Measurements from ENCODE around the gene ZCCHC14.

The ZCCHC14 gene

DNA sequence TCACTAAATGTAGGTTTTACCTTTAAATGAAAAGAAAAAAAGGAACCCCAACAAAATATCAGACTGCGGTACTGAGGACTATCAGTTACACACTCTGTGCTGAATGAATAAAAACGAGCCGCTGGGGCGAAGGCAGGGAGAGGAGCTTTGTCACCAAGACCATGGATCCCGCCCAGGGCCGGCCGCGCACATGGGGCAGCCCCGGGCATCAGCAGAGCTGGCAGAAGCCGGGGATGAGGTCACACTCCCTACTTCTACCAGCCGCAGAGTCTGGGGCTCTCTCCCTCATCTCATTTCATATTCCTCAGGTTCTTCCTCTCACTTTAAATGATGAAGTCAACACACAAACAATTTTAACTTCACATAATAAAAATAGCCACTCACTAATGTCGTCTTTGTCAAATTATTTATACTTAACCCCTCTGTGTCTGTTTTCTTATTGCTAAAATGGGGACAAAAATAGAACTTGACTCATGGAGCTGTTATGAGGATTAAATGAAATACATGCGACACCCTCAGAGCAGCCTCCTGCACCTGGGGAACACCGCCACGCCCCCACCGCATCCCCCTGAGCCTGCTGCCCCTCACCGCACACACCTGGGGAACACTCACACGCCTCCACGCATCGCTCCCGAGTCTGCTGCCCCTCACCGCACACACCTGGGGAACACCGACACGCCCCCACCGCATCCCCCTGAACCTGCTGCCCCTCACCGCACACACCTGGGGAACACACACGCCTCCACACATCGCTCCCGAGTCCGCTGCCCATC is 15.4 kb downstream of the ZCCHC14 start:
- DNase-seq (ENCODE audit: low spot score) = peak; percentile 69

DNA sequence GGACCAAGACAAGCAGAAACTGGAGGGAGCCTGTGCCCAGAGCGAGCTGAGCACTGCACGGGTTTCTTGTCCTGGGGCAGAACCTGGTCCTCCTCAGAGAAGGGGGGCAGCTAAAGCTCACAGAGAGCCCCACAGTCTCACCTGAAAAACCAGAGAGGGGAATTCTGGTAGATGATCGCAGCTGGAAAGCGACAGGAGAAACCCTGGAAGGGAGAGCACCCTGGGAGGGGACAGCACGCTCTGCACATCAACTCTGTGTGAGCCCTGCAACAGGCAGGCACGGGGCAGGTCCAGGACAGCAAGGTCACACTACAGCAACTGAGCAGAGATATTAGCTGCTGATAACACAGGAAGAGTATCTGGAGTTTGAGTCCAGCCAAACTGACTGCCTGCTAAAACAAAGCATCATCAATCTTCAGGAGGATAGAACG is 18.2 kb downstream of the ZCCHC14 start:
- no peak for DNase-seq (ENCODE audit: low spot score)

DNA sequence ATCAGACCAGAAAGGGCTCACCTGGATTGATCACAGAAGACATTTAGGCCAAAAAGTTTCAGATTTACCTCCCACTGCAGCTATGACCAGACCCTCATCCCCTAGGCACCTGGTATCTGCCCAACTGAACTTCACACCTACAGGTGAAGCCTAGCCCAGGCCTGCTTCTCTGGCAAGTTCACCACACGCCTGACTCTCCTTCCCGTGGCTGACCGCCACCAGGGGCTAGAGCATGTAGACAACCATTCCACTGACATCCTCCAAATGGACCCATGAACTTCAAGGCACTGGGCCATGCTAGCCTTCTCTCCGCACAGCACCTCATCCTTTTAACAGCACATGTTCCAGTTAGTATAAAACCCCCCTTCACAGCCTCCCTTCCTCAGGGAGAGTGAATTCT is 18.8 kb downstream of the ZCCHC14 start:
- no peak for DNase-seq (ENCODE audit: low spot score)

DNA sequence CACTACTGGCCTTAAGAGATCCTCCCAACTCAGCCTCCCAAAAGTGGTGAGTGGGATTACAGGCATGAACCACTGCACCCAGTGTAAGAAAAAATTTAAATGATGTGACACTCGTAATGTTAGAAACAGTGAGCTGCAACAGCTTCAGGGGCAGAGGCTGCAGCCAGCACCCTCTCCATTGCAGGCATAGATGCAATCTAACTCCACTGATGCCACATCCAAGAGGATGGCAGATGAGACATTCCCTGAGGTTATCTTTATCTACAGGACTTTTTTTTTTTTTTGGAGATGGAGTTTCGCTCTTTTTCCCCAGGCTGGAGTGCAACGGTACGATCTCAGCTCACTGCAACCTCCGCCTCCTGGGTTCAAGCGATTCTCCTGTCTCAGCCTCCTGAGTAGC is 19.9 kb downstream of the ZCCHC14 start:
- no peak for DNase-seq (ENCODE audit: low spot score)

DNA sequence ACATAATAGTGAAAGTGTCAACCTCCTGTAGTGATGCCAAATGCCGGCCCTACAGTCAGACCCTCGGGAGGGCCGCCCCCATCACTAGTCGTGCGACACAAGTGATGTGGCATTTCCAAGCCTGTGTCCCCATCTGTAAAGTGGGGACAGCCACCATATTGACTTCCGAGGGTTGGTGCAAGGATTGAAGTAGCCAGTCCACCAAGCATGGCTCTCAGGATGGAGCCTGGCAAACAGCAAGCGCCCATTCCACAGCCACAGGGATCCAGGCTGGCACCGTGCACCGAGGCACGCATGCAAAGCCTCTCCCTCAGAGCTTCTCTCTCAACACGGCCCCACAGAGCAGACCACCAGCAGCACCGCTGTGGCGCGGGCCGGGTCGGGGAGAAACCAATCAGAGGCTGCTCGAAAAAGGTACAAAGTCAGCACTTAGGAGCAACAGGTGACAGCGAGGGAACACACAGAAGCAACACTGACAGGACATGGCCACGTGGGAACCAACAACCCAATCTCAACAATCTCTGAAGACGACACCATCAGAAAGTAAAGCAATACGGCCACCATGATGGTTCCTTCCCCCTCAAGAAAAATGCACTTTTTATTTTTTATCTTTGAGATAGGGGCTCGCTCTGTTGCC is 20.6 kb downstream of the ZCCHC14 start:
- no peak for DNase-seq (ENCODE audit: low spot score)

DNA sequence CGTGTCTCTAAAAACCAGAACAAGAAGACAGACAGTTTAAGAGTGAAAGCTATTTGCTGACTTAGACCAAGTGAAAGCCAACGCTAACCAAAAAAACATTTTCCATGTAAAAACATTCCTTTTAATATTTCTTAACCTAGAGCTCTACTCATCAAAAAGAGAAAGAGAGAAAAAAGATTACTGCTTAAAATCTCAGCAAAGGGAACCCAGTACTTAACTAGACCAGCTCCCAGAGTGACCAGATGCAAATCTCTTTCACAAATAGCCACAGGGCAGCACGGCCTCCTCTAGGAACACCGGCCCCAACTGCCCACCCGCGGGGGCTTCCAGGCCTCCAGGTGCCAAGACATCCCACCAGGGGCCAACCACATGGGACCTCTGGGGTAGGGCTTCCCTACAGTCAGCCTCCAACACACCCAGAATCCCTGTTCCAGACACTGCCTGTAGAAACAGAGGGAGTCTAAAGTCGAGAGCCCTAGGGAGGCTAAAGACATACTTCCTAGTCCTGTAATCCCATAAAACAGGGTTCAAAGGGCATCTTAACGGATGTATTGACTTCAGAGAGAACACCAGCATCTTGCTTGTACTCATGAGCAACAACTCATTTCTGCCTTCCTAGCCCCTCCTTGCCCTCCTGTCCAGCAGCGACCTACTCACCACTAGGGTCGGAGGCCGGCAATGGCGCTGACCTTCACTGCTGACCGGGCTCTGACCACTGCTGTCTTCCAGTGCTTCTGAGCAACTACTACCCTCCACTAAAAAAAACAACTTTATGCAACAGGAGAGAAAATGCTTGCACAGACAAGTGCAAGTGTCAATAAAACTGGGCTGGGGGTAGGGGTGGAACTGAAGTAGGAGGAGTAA is 21.3 kb downstream of the ZCCHC14 start:
- DNase-seq (ENCODE audit: low spot score) = no peak

DNA sequence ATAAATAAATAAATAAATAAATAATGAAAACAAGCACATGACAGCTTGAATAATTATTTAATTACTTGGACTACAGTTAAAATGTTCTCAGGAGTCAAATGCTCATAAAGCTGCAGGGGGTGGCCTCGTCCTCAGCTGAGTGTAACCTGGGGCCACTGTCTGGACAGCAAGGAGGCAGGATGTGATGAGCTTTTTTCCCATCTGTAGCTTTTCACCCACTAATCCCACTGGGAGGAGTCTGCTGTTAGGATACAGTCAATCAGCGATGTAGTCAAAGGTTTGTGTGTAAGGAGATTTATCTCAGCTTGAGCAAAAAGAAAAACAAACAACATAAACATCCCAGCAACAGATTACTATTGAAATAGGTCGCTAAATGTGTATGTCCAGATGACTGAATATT is 22.5 kb downstream of the ZCCHC14 start:
- DNase-seq (ENCODE audit: low spot score) = no peak

DNA sequence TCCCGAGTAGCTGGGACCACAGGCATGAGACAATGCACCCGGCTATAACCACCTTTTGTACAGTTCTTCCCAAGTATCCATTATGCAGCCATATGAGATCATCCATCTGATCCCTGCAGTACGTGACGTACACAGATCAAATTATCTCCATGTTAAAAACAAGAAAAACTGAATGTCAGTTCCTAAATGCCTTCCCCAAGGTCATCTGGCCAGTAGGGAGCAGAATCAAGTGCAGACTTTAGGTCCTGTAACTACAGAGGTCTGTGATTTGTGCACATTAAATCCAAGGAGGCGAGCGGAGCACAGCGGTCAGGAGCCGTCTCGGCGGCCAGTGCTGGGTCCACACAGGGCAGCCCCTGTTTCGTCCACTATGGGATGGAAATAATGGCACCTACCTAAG is 23.7 kb downstream of the ZCCHC14 start:
- no peak for DNase-seq (ENCODE audit: low spot score)

DNA sequence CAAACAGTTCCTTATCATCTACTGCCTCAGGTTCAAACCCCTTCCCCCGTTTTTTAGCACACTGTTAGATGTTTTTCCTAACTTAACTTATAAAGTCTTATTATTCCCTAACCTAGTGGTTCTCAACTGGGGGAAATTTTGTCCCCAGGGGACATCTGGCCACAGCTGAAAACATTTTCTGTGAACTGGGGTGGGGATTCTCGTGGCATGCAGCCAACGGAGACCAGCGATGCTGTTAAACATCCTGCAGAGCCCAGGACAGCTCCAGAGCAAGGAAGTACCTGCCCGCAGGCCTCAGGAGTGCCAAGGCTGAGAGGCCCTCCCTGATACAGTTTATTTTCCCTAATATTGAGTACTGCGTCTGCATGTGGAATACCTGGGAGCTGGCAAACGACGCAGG is 24.3 kb downstream of the ZCCHC14 start:
- DNase-seq (ENCODE audit: low spot score) = no peak

DNA sequence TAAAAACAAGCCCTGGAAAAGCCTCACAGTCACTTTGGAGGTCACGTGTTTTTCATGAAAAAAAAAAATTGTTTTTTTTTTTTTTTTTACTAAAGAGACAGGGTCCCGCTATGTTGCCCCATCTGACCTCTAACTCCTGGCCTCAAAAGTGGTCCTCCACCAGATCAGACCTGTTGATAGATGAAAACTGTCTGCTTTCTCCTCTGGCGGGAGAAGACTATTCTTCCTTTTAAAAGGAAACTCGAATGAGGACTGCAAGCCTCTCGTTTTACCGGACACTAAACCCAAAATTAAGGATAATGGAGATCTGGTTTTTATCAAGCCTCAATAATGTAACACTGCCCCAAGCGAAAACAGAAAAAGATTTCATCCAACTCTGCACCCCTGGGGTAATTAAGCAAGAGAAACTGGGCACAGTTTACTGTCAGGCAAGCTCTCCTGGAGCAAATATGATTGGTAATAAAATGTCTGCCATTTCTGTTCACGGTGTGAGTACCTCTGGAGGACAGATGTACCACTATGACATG is 25.8 kb downstream of the ZCCHC14 start:
- DNase-seq (ENCODE audit: low spot score) = no peak

DNA sequence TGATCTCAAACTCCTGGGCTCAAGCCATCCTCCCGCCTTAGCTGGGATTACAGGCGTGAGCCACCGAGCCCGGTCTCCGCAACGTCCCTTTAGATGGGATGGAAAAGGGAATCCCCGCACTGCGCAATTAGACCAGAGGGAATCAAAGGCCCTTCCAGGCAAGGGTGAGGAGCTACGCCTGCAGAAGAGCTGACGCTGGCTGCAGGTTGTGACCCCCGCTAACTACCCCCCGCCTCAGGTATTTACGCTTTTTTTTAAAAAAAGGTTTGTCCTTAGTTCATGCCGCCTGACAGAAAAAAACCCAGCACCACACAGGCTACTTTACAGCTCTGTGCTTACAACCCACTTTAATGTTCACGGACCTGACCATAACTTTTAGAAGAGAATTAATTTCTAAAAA is 26.9 kb downstream of the ZCCHC14 start:
- no peak for DNase-seq (ENCODE audit: low spot score)

DNA sequence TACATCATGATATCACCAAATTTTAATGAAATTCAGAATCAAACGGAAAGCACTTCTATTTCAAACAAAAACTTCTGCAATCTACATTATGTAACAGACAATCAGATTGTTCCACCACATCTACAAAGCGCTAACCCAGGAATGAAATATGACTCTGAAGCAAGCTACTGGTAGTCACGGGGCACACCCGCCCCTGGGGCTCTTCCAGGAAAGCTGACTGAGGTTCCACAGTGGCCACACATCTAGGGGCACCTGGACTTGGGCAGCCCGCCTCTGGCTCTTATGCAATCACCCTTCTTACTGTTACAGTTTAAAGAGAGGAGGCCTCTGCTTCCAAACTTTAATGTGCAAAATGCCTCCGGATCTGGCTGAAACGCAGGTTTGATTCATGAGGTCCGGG is 27.5 kb downstream of the ZCCHC14 start:
- no peak for DNase-seq (ENCODE audit: low spot score)

DNA sequence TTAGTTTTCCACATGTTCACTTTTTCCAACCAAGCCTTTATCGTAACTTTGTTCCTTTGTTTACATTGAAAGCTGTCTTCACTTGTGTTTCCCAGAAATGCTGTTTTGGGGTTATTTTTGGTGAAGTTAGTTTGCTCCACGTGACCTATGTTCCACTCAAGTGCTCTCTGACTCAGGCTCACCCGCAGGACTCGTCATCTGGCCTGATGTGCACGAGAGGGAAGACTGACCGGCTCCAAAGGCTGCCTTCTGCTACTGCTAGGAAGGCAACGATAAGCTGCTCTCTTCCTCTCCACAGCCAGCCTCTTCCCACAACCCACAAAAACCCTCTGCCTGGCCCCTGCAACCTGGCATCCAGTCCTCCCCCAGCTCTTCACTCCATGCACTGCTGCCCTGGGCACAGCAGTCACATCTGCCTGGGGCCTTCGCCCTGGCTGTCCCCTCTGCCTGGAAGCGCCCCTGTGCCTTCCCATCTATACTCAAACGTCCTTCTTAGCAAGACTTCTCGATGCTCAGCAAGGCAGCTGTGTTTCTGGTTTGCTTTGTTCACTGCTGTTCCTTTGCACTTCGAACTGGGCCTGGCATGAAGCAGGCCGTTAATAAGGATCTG is 28.0 kb downstream of the ZCCHC14 start:
- DNase-seq (ENCODE audit: low spot score) = peak; percentile 17

DNA sequence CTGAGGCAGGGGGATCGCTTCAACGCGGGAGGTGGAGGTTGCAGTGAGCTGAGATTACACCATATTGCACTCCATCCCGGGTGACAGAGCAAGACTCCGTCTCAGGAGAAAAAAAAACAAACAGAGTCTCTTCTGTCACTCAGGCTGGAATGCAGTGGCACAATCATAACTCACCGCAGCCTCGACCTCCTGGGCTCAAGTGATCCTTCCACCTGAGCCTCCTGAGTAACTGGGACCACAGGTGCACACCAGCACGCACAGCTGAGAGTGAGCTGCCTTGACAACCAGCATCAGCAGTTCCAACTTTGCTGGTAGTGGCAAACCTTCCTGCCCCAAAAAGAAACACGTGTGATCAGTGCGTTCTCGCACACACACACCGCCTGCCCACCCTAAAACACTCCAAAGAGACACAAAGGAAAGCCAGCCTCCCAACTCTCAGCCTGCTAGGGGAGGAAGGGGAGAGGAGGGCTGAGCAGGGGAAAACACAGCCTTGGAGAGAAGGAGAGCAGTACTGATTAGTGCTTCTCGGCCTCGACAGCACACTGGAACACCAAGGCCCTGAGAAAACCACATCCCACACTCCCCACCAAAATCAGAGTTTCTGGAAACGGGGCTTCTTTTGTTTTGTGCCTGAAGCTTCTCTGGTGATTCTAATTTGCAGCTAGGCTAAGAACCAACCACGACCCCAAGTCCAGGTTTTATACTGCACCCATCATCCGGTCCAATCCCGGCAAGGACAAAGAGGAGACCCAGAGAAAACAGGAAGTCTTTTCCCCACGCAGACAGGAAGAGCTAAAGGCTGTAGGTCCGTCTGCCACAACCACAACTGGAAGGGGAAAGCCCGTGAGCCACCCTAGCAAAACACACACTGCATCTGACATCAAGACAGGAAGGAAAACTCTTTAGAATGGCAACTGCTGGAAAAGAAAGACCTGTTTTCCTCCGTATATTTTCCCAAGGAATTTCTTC is 28.8 kb downstream of the ZCCHC14 start:
- DNase-seq (ENCODE audit: low spot score) = peak; percentile 52

DNA sequence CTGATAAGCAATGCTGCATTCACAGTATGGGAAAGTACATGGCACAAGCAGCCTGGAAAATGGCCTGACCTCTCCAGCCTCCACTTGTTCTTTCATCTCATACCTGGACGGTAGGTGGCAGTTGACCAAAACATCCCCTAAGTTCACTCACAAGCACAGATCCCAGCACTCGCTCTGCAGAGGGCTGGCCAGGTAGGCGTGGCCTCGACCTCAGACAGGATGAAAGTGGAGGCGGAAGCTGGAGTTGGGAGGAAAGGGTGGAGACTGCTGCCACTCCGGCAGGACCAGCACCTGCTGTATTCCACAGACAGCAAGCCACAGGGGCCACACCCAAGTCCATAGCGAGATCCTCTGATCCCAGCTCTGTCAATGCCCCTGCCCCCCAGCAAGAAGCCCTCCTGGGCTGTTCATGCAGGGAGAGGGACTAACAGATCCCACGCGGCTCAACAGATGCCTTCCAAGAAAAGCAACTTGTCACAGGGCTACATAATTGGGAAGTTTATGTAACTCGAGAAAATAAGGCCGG is 31.3 kb downstream of the ZCCHC14 start:
- DNase-seq (ENCODE audit: low spot score) = peak; percentile 19

DNA sequence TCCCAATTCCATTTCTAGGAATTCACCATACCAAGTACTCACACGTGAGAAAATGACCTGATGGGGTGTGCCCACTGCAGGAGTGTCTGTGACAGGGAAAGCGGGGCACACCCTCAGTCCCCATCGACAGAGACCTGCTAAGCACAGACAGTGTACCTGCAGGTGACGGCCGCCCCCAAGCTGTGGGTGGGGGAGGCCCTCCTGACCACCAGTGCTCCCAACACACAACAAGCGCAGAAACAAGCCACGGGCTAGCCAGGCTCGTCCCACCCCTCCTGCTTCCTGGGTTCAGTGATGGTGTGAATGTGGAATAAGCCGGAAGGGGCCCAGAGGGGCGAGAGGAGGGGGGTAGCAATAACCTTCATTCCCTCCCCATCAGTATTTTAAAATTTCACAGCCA is 31.9 kb downstream of the ZCCHC14 start:
- no peak for DNase-seq (ENCODE audit: low spot score)

DNA sequence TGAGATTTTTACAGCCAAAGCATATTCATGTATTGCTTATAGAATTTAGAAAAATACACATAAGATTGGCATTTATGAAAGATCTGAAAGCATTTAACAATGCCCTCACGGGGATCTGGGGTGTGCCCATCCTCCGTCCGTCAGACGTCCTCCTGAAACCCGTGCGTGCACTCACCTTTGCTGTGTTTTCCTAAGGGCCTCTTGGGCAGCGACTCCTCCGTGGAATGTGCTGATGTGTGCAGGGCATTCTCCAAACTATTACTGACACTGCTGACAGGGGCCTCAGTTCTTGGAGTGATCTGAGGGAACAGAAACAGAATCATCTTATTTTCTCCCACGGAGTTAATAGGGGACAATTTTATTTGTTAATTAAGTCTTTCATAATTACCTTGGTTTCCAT is 33.0 kb downstream of the ZCCHC14 start:
- no peak for DNase-seq (ENCODE audit: low spot score)

DNA sequence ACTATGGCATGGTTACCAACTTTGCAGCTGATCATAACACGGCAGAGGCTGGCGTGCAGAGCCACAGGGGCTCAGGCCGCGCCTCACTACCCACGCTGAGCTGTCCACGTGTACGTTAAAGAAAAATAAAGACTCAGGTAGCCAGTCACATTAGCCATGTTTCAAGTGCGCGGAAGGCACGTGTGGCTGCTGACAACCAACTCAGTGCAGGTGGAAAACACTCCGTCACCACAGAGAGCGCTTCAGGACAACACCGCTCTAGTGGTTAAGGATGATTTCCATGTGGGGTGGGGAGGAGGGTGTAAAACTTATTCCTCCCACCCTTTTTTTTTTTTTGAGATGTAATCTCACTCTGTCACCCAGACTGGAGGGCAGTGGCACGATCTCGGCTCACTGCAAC is 33.8 kb downstream of the ZCCHC14 start:
- DNase-seq (ENCODE audit: low spot score) = no peak

DNA sequence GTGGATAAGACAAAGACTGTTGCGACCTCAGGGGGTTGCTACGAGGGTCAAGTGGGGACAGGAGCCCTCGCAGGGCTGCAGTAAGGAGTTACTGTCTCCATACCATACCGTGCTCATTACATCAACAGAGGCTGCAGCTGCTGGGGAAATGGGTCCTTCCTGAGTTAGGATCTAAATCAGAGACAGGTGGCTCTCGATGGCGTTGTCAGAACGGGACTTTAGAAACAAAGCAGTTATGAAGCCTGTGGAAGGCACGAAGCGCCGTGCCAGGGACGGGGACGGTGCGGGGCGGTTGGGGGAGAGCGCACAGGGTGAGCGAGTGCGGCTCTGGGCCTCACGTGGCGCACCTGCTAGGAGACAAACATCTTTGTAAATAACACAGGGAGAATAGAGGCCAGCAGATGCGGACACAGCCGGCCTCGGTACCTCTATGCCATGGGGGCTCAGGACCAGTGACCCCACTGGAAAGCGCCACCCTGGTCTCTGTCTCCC is 34.4 kb downstream of the ZCCHC14 start:
- no peak for DNase-seq (ENCODE audit: low spot score)

DNA sequence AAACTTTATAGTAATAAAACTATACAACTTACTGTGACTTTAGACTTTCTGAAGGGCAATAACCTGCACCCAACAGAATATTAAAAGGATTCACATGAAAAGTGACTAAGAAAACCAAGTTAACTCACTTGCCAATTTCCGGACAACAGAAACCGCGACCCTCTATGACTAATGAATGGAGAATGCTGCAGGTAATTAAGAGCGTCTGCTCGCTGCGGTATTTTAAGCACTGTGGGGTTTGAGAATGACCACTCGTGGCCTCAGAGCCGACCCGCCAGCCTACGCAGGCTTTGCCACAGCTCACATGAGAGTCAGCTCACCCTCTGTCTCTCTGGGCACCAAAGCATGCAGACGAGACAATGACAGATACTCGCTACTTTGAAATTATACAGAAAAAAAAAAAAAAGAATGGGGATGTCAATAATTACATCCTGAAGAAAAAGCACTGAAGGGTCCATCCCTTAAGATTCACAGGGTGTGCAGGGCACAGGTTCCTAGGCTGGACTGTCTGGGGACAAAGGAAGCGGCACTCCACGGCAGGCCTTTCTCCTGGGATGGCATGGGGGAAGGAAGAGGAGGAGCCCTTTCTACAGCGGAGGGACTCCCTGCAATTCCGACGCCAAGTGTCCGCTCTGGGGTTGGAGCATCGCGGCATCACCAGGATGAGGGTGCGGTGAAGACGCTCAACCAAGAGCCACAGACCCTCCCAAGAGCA is 35.0 kb downstream of the ZCCHC14 start:
- DNase-seq (ENCODE audit: low spot score) = no peak
